Measurements from ENCODE around the gene RAB36. TPM values are rescaled to one million over a fixed set of nuclear protein-coding genes. Genes with fewer than 3 reads are reported as not detected.

The RAB36 gene
- total and polyA plus RNA-seq, 4 donors: 4.4 to 27.5 (median 9.6) TPM

DNA sequence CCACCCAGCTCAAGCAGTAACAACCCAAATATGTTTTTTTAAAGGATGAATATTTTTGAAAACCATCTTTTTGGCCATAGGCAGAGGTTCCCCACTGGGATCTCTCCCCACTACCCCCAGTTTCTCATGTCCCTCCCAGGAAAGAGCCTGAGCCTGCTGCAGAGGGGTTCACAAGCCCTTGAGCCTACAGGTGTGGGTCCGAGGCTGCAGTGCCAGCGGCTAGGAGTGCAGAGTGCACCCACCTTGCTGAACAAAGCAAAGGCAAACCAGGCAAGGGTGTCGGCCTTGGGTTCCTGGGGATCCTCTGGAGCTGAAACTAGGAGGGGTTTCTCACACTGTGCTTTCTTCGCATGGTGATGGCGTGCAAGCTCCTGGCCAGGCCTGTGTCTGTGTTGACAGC is 40.0 kb upstream of the RAB36 start:
- peaks cover 0 to 5% (median 0%) of the 10 kb centered on the region in 5 donors for H3K4me1 ChIP-seq (ENCODE audit: control insufficient read depth in 5 of 5, insufficient read depth in 5 of 5, low read length in 5 of 5)
- WGBS, 2 donors: 94% methylated on average over 5 of the region's 5 CpGs

DNA sequence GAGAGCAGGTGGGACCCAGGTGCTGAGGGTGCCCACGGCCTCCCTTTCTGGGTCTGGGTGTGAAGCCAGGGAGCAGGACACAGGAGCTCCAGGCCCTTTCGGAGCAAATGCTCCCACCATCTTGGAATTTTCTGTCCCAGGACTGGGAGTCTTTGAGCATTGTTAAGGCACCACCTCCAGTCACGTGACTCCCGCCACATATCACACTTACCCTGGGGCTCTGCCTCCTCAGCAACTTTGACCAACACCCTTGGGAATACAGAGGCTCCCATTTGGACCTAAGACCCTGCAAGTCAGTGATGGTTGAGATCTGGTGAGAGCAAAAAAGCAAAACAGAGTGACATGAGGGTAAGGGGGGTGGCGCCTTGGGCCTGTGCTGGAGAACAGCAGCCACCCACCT is 39.4 kb upstream of the RAB36 start:
- 94 to 95% methylated on average over 5 of the region's 5 CpGs for WGBS, 2 donors
- peaks cover 0 to 5% (median 0%) of the 10 kb centered on the region in 5 donors for H3K4me1 ChIP-seq (ENCODE audit: control insufficient read depth in 5 of 5, insufficient read depth in 5 of 5, low read length in 5 of 5)
- H3K27ac ChIP-seq (ENCODE audit: low read depth in 1 of 2, low read length in 1 of 2): no peak overlapping the region
- DNase-seq (no peak), ATAC-seq (ENCODE audit: insufficient read depth, low FRiP score) (no peak)
- H3K9me3 ChIP-seq (ENCODE audit: control insufficient read depth in 4 of 4, insufficient read depth in 3 of 4, low read length in 3 of 4): no peaks in the 10 kb centered on the region
- H3K36me3 ChIP-seq (ENCODE audit: control insufficient read depth in 4 of 4, insufficient read depth in 4 of 4, low read length in 4 of 4): no peaks in the 10 kb centered on the region
- TF ChIP-seq, protein P1, sequence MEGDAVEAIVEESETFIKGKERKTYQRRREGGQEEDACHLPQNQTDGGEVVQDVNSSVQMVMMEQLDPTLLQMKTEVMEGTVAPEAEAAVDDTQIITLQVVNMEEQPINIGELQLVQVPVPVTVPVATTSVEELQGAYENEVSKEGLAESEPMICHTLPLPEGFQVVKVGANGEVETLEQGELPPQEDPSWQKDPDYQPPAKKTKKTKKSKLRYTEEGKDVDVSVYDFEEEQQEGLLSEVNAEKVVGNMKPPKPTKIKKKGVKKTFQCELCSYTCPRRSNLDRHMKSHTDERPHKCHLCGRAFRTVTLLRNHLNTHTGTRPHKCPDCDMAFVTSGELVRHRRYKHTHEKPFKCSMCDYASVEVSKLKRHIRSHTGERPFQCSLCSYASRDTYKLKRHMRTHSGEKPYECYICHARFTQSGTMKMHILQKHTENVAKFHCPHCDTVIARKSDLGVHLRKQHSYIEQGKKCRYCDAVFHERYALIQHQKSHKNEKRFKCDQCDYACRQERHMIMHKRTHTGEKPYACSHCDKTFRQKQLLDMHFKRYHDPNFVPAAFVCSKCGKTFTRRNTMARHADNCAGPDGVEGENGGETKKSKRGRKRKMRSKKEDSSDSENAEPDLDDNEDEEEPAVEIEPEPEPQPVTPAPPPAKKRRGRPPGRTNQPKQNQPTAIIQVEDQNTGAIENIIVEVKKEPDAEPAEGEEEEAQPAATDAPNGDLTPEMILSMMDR (IDR thresholded peaks at IDR 0.05; ENCODE audit: control extremely low read depth, extremely low read depth): no peak
- no peak overlapping the region for H3K4me3 ChIP-seq
- no peak overlapping the region for H3K9ac ChIP-seq (ENCODE audit: insufficient read depth in 1 of 2, low read length in 2 of 2)
- no peaks in the 10 kb centered on the region for H3K27me3 ChIP-seq (ENCODE audit: control insufficient read depth in 3 of 3, insufficient read depth in 3 of 3, low read length in 2 of 3)

More for the DNA sequence above, 40.0 kb upstream of the RAB36 start:
- Histone ChIP-seq H3K36me3 (ENCODE audit: control insufficient read depth in 4 of 4, insufficient read depth in 4 of 4, low read length in 4 of 4) (no peaks in the 10 kb centered on the region), H3K9me3 (ENCODE audit: control insufficient read depth in 4 of 4, insufficient read depth in 3 of 4, low read length in 3 of 4) (no peaks in the 10 kb centered on the region), H3K27me3 (ENCODE audit: control insufficient read depth in 3 of 3, insufficient read depth in 3 of 3, low read length in 2 of 3) (no peaks in the 10 kb centered on the region), H3K4me3 (no peak overlapping the region), H3K27ac (ENCODE audit: low read depth in 1 of 2, low read length in 1 of 2) (no peak overlapping the region), H3K9ac (ENCODE audit: insufficient read depth in 1 of 2, low read length in 2 of 2) (no peak overlapping the region)
- TF ChIP-seq, protein P1 (IDR thresholded peaks at IDR 0.05; ENCODE audit: control extremely low read depth, extremely low read depth): no peak
- DNase-seq (no peak), ATAC-seq (ENCODE audit: insufficient read depth, low FRiP score) (no peak)

DNA sequence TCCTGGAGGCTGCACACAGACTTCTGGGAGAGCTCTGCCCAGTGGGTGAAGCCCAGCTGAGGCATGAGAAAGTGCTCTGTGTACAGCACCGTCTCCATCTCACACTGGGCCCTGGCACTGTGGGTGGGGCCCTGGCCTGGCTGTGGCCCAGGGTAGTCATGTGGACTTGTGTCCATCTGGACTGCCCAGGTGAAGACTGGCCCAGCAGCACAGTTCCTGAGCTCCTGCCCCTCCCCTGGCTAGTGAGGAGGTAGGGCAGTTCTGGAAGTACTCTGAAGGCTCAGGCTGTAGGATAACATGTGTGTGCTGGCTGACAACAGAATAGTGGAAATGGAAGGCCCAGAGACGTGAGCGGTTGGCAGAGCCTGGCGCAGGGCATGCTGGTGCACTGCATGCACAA is 38.9 kb upstream of the RAB36 start:
- TF ChIP-seq, protein P1 (IDR thresholded peaks at IDR 0.05; ENCODE audit: control extremely low read depth, extremely low read depth): no peak
- H3K4me3 ChIP-seq: no peak overlapping the region
- DNase-seq (no peak), ATAC-seq (ENCODE audit: insufficient read depth, low FRiP score) (no peak)
- H3K4me1 ChIP-seq (ENCODE audit: control insufficient read depth in 5 of 5, insufficient read depth in 5 of 5, low read length in 5 of 5): peaks cover 0 to 5% (median 0%) of the 10 kb centered on the region in 5 donors
- no peaks in the 10 kb centered on the region for H3K9me3 ChIP-seq (ENCODE audit: control insufficient read depth in 4 of 4, insufficient read depth in 3 of 4, low read length in 3 of 4)
- H3K9ac ChIP-seq (ENCODE audit: insufficient read depth in 1 of 2, low read length in 2 of 2): no peak overlapping the region
- no peaks in the 10 kb centered on the region for H3K36me3 ChIP-seq (ENCODE audit: control insufficient read depth in 4 of 4, insufficient read depth in 4 of 4, low read length in 4 of 4)
- H3K27ac ChIP-seq (ENCODE audit: low read depth in 1 of 2, low read length in 1 of 2): no peak overlapping the region
- WGBS, 2 donors: 89 to 91% methylated on average over 4 of the region's 4 CpGs
- no peaks in the 10 kb centered on the region for H3K27me3 ChIP-seq (ENCODE audit: control insufficient read depth in 3 of 3, insufficient read depth in 3 of 3, low read length in 2 of 3)

DNA sequence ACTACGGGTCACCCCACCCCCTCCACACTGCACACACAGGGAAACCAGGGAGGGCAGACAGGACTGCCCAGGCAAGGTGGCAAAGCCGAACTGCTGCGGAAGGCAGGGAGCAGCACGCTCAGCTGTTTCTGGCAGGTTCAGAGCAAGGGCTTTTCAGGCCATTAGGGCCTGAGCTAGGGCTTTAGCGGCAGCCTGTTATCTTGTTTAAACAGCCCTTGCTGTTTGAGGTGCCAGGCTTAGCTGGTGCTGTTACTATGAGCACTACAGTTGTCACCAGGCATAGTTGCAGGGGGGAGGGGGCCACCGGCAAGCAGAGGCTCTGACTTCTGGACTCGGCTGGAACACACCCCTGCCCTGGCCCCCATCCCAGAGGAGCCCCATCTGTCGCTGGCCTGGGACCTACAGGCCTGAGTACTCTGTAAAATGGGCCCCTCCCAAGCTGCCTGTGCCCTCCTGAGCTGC is 38.3 kb upstream of the RAB36 start:
- 80 to 92% methylated on average over 8 of the region's 8 CpGs for WGBS, 2 donors
- H3K9me3 ChIP-seq (ENCODE audit: control insufficient read depth in 4 of 4, insufficient read depth in 3 of 4, low read length in 3 of 4): no peaks in the 10 kb centered on the region
- no peak overlapping the region for H3K4me3 ChIP-seq
- TF ChIP-seq, protein P1 (IDR thresholded peaks at IDR 0.05; ENCODE audit: control extremely low read depth, extremely low read depth): no peak
- peak; percentile 15 to 26 (median 25) for DNase-seq
- no peak for ATAC-seq (ENCODE audit: insufficient read depth, low FRiP score)
- no peaks in the 10 kb centered on the region for H3K36me3 ChIP-seq (ENCODE audit: control insufficient read depth in 4 of 4, insufficient read depth in 4 of 4, low read length in 4 of 4)
- H3K27me3 ChIP-seq (ENCODE audit: control insufficient read depth in 3 of 3, insufficient read depth in 3 of 3, low read length in 2 of 3): no peaks in the 10 kb centered on the region
- no peak overlapping the region for H3K27ac ChIP-seq (ENCODE audit: low read depth in 1 of 2, low read length in 1 of 2)
- H3K4me1 ChIP-seq (ENCODE audit: control insufficient read depth in 5 of 5, insufficient read depth in 5 of 5, low read length in 5 of 5): peaks cover 0 to 5% (median 0%) of the 10 kb centered on the region in 5 donors
- no peak overlapping the region for H3K9ac ChIP-seq (ENCODE audit: insufficient read depth in 1 of 2, low read length in 2 of 2)

Measured in lung (tissue), 12 donors.